ENCODE data around the gene ZCWPW1. TPM values are rescaled to one million over a fixed set of nuclear protein-coding genes. Genes with fewer than 3 reads are reported as not detected.

Gene ZCWPW1
- total RNA-seq = 1 to 10 TPM; 2.9 to 3.5 TPM
- long read RNA-seq, donor 1 = 0 reads
- long read RNA-seq, donor 2, partial matches to known transcripts = 0 of 5 reads
- long read RNA-seq, donor 2, other reads (novel, unspliced or antisense) = 5 of 5 reads

GRCh38 chr7:100428199-100428966, at the start of gene ZCWPW1:
Gene ZCWPW1 (minus strand): TSS chr7:100428703. CDS start chr7:100420649, 8,054 bp downstream.
- DNase-seq (ENCODE audit: low spot score) = peak; percentile 99
- intact Hi-C loops (cut with DNase I) = no loop called here

GRCh38 chr7:100477871-100478267, 49.4 kb upstream of the ZCWPW1 start:
- intact Hi-C loops (cut with DNase I) = loop anchor here in 1 of 2 donors (5.0 kb wide), 1 partner anchor 204 kb away; no protein-coding TSS in a partner anchor
- DNase-seq (ENCODE audit: low spot score) = no peak

GRCh38 chr7:100476903-100477870, 48.7 kb upstream of the ZCWPW1 start:
- no peak for DNase-seq (ENCODE audit: low spot score)
- intact Hi-C loops (cut with DNase I) = loop anchor here in 1 of 2 donors (5.0 kb wide), 1 partner anchor 205 kb away; no protein-coding TSS in a partner anchor

- DNase-seq (ENCODE audit: low spot score) = no peak
- intact Hi-C loops (cut with DNase I) = loop anchor here in 1 of 2 donors (5.0 kb wide), 1 partner anchor 206 kb away; no protein-coding TSS in a partner anchor
Observed at GRCh38 chr7:100476101-100476780, 47.7 kb upstream of the ZCWPW1 start.

GRCh38 chr7:100475549-100475948, 47.0 kb upstream of the ZCWPW1 start:
- DNase-seq (ENCODE audit: low spot score) = no peak
- intact Hi-C loops (cut with DNase I) = loop anchor here in 1 of 2 donors (5.0 kb wide), 1 partner anchor 207 kb away; no protein-coding TSS in a partner anchor

- intact Hi-C loops (cut with DNase I) = loop anchor here (2.0 to 5.0 kb wide), 2 partner anchors 214 to 256 kb away; no protein-coding TSS in a partner anchor
- no peak for DNase-seq (ENCODE audit: low spot score)
Observed at GRCh38 chr7:100472854-100473499, 44.5 kb upstream of the ZCWPW1 start.

- intact Hi-C loops (cut with DNase I) = loop anchor here (2.0 to 5.0 kb wide), 2 partner anchors 215 to 257 kb away; no protein-coding TSS in a partner anchor
- DNase-seq (ENCODE audit: low spot score) = no peak
Observed at GRCh38 chr7:100472121-100472851, 43.8 kb upstream of the ZCWPW1 start.

- no peak for DNase-seq (ENCODE audit: low spot score)
- intact Hi-C loops (cut with DNase I) = loop anchor here in 1 of 2 donors (5.0 kb wide), 1 partner anchor 216 kb away; no protein-coding TSS in a partner anchor
Observed at GRCh38 chr7:100471021-100471420, 42.5 kb upstream of the ZCWPW1 start.

GRCh38 chr7:100469227-100470044, 40.9 kb upstream of the ZCWPW1 start:
- intact Hi-C loops (cut with DNase I) = loop anchor here (2.0 to 5.0 kb wide), 3 partner anchors 93 to 253 kb away; no protein-coding TSS in a partner anchor
- DNase-seq (ENCODE audit: low spot score) = peak; percentile 95

GRCh38 chr7:100467638-100468373, 39.3 kb upstream of the ZCWPW1 start:
- DNase-seq (ENCODE audit: low spot score) = no peak
- intact Hi-C loops (cut with DNase I) = loop anchor here (2.0 to 5.0 kb wide), 3 partner anchors 15 to 255 kb away; partner anchors contain the start of gene NYAP1 (in 1 of the 2)

- intact Hi-C loops (cut with DNase I) = loop anchor here (2.0 to 5.0 kb wide), 2 partner anchors 16 to 95 kb away; partner anchors contain the start of gene NYAP1 (in 1 of the 2)
Observed at GRCh38 chr7:100466653-100467605, 38.4 kb upstream of the ZCWPW1 start.

GRCh38 chr7:100465702-100466311, 37.3 kb upstream of the ZCWPW1 start:
- peak; percentile 88 for DNase-seq (ENCODE audit: low spot score)
- intact Hi-C loops (cut with DNase I) = loop anchor here (2.0 to 5.0 kb wide), 2 partner anchors 17 to 96 kb away; partner anchors contain the start of gene NYAP1 (in 1 of the 2)

More at GRCh38 chr7:100466653-100467605, 38.4 kb upstream of the ZCWPW1 start:
- no peak for DNase-seq (ENCODE audit: low spot score)

GRCh38 chr7:100465299-100465698, 36.8 kb upstream of the ZCWPW1 start:
- intact Hi-C loops (cut with DNase I) = loop anchor here in 1 of 2 donors (5.0 kb wide), 1 partner anchor 97 kb away; no protein-coding TSS in a partner anchor
- DNase-seq (ENCODE audit: low spot score) = no peak

- intact Hi-C loops (cut with DNase I) = loop anchor here (5.0 kb wide), 2 partner anchors 93 to 98 kb away; no protein-coding TSS in a partner anchor
- no peak for DNase-seq (ENCODE audit: low spot score)
Observed at GRCh38 chr7:100464791-100465190, 36.3 kb upstream of the ZCWPW1 start.
